Measurements from ENCODE around the gene NOX3. TPM values are rescaled to one million over a fixed set of nuclear protein-coding genes. Genes with fewer than 3 reads are reported as not detected.
A peak's percentile ranks its signal among the peaks of the same experiment; 100 is the strongest.

NOX3 gene
- total and polyA plus RNA-seq, 2 experiments from 2014 or later, result not detected

GRCh38 chr6:155444952-155445903 lies 10.4 kb downstream of the NOX3 start (continued):
- TF ChIP-seq EZH2 (IDR thresholded peaks at IDR 0.05; ENCODE audit: low read depth, unreplicated experiment) (no peak), NANOG (IDR thresholded peaks at IDR 0.05; ENCODE audit: borderline replicate concordance) (no peak), STAT1 (IDR thresholded peaks at IDR 0.05; ENCODE audit: unreplicated experiment) (no peak), ZNF331 (CRISPR knock-in tag; IDR thresholded peaks at IDR 0.05; ENCODE audit: low read depth) (no peak), EZH2phosphoT487 (IDR thresholded peaks at IDR 0.05; ENCODE audit: unreplicated experiment) (no peak), ZNF462 (CRISPR knock-in tag; IDR thresholded peaks at IDR 0.05) (no peak)

- Histone ChIP-seq H4K20me1 (replicated peaks; ENCODE audit: insufficient read depth) (no peaks in the 10 kb centered on the region), H3K4me2 (no peak overlapping the region), H3K4me3 (no peak overlapping the region), H3K4me1 (ENCODE audit: insufficient read depth) (peaks cover 12% of the 10 kb centered on the region), H3K27ac (ENCODE audit: low read depth) (no peak overlapping the region), H3K27me3 (ENCODE audit: insufficient read depth) (no peaks in the 10 kb centered on the region), H3K9me2 (ENCODE audit: insufficient read depth) (0 out of 2 replicates have a peak, but pooled peaks cover 4% of the 10 kb centered on the region), H3K79me2 (replicated peaks; ENCODE audit: insufficient read depth) (no peaks in the 10 kb centered on the region), H3K36me3 (ENCODE audit: insufficient read depth) (no peaks in the 10 kb centered on the region), H3F3A (replicated peaks; ENCODE audit: low read depth) (no peaks in the 10 kb centered on the region), H2AFZ (peak overlapping the region; percentile 45; the same call in 1 of the 2 replicates)
- Mint-ChIP-seq H3K4me1 (peaks cover 16% of the 10 kb centered on the region), H3K27ac (no peak overlapping the region; the same call in 1 of the 2 replicates), H3K4me3 (no peak overlapping the region), H3K27me3 (ENCODE audit: insufficient read depth, low read depth, poor library complexity) (no peaks in the 10 kb centered on the region), H3K36me3 (ENCODE audit: low read depth) (no peaks in the 10 kb centered on the region), H3K9me3 (no peaks in the 10 kb centered on the region)
- no peak for DNase-seq (ENCODE audit: low spot score)
- no peak for ATAC-seq
- TF ChIP-seq STAT1 (IDR thresholded peaks at IDR 0.05; ENCODE audit: unreplicated experiment), result no peak
- no peak for TF ChIP-seq ZNF114 (CRISPR knock-in tag; IDR thresholded peaks at IDR 0.05)
- no peak for TF ChIP-seq CTCF (conservative IDR thresholded peaks at IDR 0.05; ENCODE audit: low read depth in 2 of 2)
- TF ChIP-seq JUNB (IDR thresholded peaks at IDR 0.05; ENCODE audit: unreplicated experiment), result no peak
Measured at GRCh38 chr6:155444120-155444917, 11.3 kb downstream of the NOX3 start.
